Fibroblast of mammary gland (primary cell): ENCODE measurements around the gene ARHGAP6.

Experiments
- DNase-seq: peaks from one replicate; pipeline ENCODE4 v3.0.0-alpha.2; 2010; ENCODE audit warnings: low read depth
- H3K4me3 ChIP-seq: 2 replicates; pipeline ENCODE4 v1.5.1; 2011; ENCODE audit warnings: low read depth, mild to moderate bottlenecking, low read length, moderate library complexity; ENCODE audit not compliant: control insufficient read depth
- TF ChIP-seq, protein P1 (sequence below): conservative IDR thresholded peaks from 2 replicates; pipeline ENCODE4 v1.5.1; 2011; ENCODE audit warnings: low read depth, low read length, inconsistent platforms; ENCODE audit not compliant: control insufficient read depth, insufficient read depth

The ARHGAP6 gene

DNA sequence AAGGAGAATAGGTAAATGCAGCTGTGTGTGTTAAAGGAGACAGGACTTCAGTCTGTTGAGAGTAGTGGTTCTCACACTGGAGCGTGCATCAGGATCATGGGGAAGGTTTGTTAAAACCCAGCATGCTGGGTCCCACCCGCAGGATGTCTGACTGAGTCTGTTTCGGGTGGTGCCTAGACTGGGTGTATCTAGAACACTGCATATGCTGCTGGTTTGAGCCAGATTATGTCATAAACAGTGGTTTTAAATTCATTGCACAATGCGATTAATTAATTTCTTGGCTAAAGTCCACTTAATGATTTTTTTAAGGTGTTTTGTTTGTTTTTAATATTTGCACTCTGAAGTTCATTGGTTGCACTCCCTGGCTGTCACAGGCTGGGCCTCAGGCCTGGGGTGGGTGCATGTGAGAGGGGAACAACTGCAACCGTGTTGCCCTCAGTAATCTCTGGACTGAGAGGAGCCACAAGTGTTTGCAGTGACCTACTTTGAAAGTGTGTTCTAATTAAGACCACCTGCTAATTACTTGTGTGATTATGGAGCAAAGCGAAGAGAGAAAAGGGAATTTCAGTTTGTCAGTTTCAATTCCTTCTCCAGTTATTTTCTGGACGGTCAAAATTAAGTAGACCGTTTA is 546.3 kb downstream of the ARHGAP6 start:
- TF ChIP-seq, protein P1, sequence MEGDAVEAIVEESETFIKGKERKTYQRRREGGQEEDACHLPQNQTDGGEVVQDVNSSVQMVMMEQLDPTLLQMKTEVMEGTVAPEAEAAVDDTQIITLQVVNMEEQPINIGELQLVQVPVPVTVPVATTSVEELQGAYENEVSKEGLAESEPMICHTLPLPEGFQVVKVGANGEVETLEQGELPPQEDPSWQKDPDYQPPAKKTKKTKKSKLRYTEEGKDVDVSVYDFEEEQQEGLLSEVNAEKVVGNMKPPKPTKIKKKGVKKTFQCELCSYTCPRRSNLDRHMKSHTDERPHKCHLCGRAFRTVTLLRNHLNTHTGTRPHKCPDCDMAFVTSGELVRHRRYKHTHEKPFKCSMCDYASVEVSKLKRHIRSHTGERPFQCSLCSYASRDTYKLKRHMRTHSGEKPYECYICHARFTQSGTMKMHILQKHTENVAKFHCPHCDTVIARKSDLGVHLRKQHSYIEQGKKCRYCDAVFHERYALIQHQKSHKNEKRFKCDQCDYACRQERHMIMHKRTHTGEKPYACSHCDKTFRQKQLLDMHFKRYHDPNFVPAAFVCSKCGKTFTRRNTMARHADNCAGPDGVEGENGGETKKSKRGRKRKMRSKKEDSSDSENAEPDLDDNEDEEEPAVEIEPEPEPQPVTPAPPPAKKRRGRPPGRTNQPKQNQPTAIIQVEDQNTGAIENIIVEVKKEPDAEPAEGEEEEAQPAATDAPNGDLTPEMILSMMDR: no peak
- no peak overlapping the region for H3K4me3 ChIP-seq
- DNase-seq: no peak

DNA sequence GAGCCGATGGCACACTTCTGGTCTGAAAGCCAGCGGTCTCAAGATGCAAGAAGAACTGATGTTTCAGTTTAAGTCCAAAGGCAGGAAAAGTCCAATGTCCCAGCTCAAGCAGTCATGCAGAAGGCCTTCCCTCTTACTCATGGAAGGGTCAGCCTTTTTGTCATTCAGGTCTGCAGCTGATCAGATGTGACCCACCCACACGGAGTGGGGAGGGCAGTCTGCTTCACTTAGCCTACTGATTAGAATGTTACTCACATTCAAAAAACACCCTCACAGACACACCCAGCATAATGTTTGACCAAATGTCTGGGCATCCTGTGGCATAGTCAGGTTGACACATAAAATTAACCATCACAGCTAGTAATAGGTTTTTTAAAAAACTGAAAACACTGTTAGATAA is 548.0 kb downstream of the ARHGAP6 start:
- TF ChIP-seq, protein P1: no peak
- peak; percentile 9 for DNase-seq
- H3K4me3 ChIP-seq: no peak overlapping the region

DNA sequence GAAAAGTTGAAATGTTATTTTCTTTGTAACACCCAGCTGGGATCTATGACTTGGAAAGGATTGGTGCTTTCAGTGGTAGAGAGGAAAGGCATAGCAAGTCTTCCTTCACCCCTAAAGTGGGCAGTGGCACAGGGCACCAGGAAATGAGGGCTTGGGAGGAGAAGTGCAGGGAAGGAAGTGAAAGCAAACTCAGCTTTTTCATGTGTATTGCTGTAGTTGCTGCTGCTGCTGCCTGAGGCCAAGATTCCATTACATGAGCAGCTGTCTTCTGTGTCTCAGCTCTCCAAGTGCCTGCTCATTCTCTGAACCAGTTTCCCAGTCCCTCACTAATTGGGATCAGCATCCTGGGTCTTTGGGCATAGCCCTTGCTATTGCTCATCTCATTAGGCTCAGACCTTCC is 552.0 kb downstream of the ARHGAP6 start:
- DNase-seq: no peak
- no peak overlapping the region for H3K4me3 ChIP-seq
- TF ChIP-seq, protein P1: no peak

DNA sequence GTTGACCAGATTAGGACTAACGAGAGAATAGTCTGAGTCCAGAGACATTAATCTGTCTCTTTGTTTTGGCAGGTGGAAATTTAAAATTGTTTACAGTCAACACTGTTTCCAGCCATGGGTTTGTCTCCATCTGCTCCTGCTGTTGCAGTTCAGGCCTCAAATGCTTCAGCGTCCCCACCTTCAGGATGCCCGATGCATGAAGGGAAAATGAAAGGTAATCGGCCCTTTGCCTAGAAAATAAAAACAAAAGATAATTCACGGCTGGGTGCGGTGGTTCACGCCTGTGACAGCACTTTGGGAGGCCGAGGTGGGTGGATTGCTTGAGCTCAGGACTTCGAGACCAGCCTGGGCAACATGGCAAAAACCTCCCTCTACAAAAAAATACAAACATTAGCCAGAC is 553.8 kb downstream of the ARHGAP6 start:
- TF ChIP-seq, protein P1: no peak
- DNase-seq: no peak
- peak overlapping the region; percentile 73 for H3K4me3 ChIP-seq

DNA sequence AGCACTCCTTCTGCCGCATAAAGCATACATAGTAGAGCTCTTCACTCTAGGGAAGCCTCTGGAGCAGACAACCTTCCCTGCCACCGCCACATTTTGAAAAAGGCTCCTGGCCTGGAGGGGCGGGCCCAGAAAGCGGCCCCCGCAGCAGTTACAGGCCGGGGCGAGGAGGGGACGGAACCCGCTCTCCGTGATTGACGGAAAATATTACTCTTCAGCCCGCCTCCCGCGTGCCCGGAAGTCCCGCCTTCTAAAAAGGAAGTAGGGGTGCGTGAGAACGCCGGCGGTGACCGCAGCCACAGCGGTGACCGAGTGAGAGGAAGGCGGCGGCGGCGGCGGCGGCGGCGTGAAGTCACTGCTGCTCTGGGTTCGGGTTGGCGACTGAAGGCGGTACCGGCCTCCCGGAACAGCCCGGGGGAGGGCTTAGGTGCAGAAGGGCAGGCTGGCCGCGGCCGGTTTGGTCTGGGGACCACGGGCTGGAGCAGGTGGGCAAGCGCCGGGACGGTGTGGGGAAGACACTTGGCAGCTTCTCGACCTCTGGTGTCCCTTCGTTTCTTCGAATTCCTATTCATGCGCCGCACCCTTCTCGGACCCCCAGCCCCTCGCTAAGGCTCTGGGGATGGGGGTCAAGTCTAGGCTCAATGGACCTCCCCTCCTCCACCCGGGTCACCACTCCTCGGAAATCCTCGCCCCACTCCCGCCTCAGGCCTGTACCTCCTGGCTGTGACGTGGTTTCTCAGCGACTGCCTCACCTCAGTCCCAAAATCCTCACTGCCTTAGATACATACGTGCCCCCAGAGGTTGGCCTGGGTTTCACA is 554.5 kb downstream of the ARHGAP6 start, which contains the start of gene HCCS:
Gene HCCS (plus strand): TSS at position 296 of the 815 bp plus-strand sequence. CDS start 729 bp downstream, outside the sequence.
- peak; percentile 77 for DNase-seq
- peak within 1 kb of the TSS; percentile 73 for H3K4me3 ChIP-seq
- TF ChIP-seq, protein P1: no peak

DNA sequence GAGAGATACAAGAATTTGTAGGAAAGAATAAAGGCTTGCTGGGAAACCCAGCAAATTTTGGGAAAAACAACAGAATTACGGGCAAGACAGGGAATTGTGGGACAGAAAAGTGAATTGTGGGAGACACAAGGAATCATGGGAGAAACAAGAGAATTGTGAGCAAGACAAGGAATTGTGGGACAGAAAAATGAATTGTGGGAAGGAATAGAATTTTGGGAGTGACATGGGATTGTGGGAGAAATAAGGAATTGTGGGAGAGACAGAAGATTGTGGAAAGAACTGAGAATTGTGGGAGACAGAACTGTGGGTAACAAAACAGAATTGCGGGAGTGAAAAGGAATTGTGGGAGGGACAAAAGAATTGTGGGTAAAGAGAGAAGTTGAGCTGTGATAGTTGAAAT is 555.8 kb downstream of the ARHGAP6 start:
- TF ChIP-seq, protein P1: no peak
- no peak overlapping the region for H3K4me3 ChIP-seq

More for the DNA sequence above, 555.8 kb downstream of the ARHGAP6 start:
- no peak for DNase-seq
